Measurements from ENCODE around the gene RGS3.

The RGS3 gene

GRCh38 chr9:113600023-113600823 lies 136.7 kb downstream of the RGS3 start:
- no peak for DNase-seq (ENCODE audit: low read depth)

GRCh38 chr9:113600871-113601614 lies 137.5 kb downstream of the RGS3 start:
- no peak for DNase-seq (ENCODE audit: low read depth)

- DNase-seq (ENCODE audit: low read depth) = no peak
Observed at GRCh38 chr9:113601656-113602055, 138.1 kb downstream of the RGS3 start.

GRCh38 chr9:113602126-113603047 lies 138.9 kb downstream of the RGS3 start:
- DNase-seq (ENCODE audit: low read depth) = peak; percentile 49

GRCh38 chr9:113603048-113603375 lies 139.5 kb downstream of the RGS3 start:
- no peak for DNase-seq (ENCODE audit: low read depth)

GRCh38 chr9:113603773-113604172 lies 140.2 kb downstream of the RGS3 start:
- no peak for DNase-seq (ENCODE audit: low read depth)

- no peak for DNase-seq (ENCODE audit: low read depth)
Observed at GRCh38 chr9:113604393-113604792, 140.9 kb downstream of the RGS3 start.

GRCh38 chr9:113606510-113606909 lies 143.0 kb downstream of the RGS3 start:
- no peak for DNase-seq (ENCODE audit: low read depth)

- DNase-seq (ENCODE audit: low read depth) = no peak
Observed at GRCh38 chr9:113608082-113608685, 144.7 kb downstream of the RGS3 start.

GRCh38 chr9:113609562-113610318 lies 146.2 kb downstream of the RGS3 start:
- no peak for DNase-seq (ENCODE audit: low read depth)

GRCh38 chr9:113611461-113612215 lies 148.1 kb downstream of the RGS3 start:
- no peak for DNase-seq (ENCODE audit: low read depth)

- no peak for DNase-seq (ENCODE audit: low read depth)
Observed at GRCh38 chr9:113612216-113612747, 148.8 kb downstream of the RGS3 start.

GRCh38 chr9:113612828-113613227 lies 149.3 kb downstream of the RGS3 start:
- no peak for DNase-seq (ENCODE audit: low read depth)

GRCh38 chr9:113613815-113614413 lies 150.4 kb downstream of the RGS3 start:
- DNase-seq (ENCODE audit: low read depth) = no peak

GRCh38 chr9:113614843-113615648 lies 151.5 kb downstream of the RGS3 start:
- DNase-seq (ENCODE audit: low read depth) = no peak

- no peak for DNase-seq (ENCODE audit: low read depth)
Observed at GRCh38 chr9:113616116-113616515, 152.6 kb downstream of the RGS3 start.

- no peak for DNase-seq (ENCODE audit: low read depth)
Observed at GRCh38 chr9:113616621-113617496, 153.3 kb downstream of the RGS3 start.

- DNase-seq (ENCODE audit: low read depth) = no peak
Observed at GRCh38 chr9:113617550-113617949, 154.0 kb downstream of the RGS3 start.
